HUES48 (cell line): ENCODE results near the gene ATP5F1E.

Source experiments
- H3K27ac ChIP-seq: one replicate; pipeline ENCODE4 v1.7.0; 2013; ENCODE audit warnings: low read depth, low read length, inconsistent platforms
- H3K27me3 ChIP-seq: 2 replicates; pipeline ENCODE4 v1.6.1; 2013; ENCODE audit warnings: mild to moderate bottlenecking, low read length; ENCODE audit not compliant: control insufficient read depth, insufficient read depth
- H3K36me3 ChIP-seq: 2 replicates; pipeline ENCODE4 v1.6.1; 2013; ENCODE audit warnings: low read length; ENCODE audit not compliant: control insufficient read depth, insufficient read depth
- H3K4me1 ChIP-seq: 2 replicates; pipeline ENCODE4 v1.6.1; 2013; ENCODE audit warnings: mild to moderate bottlenecking, low read length; ENCODE audit not compliant: control insufficient read depth, insufficient read depth
- H3K4me3 ChIP-seq: 2 replicates; pipeline ENCODE4 v1.5.1; 2013; ENCODE audit warnings: mild to moderate bottlenecking, low read depth, low read length
- H3K9ac ChIP-seq: 2 replicates; pipeline ENCODE4 v1.6.1; 2013; ENCODE audit warnings: mild to moderate bottlenecking, low read depth, low read length, moderate library complexity
- H3K9me3 ChIP-seq: 2 replicates; pipeline ENCODE4 v1.6.1; 2013; ENCODE audit warnings: low read length; ENCODE audit not compliant: control insufficient read depth, insufficient read depth

Gene ATP5F1E

DNA sequence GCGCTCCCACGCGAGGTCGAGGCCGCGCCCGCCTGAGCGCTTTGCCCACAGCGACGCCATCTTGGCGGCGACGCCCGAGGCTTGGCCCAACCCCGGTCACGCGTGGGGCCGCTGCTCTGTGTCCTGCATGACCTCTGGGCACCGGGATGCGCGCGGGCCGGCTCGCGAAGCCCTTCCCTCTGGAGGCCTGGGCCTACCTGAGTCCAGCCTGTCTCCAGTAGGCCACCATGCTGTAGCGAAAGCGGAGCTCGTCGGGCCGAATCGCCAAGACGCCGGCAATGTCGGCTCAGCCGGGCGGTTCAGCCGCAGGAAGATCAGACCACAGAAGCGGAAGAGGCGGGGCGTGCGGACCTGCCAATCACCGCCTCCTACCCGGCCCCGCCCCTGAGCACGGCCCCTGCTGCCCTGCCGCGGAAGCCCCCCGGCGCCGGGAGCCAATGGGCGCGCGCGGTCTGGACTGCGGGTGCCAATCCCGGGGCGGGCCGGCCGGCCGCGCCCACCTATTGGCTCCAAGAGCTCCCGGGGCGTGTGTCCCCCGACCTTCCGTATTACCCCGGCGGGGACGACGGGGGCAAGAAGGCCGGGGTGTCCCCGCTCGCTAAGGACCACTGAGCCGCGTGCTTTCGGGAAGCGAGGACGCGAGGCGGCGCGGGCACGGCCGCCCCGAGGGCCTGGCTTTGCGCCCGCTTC is at the start of gene ATP5F1E:
ATP5F1E (minus strand) TSS at position 313 of the 690 bp plus-strand sequence; CDS start at position 229, 84 bp downstream.
- H3K27me3 ChIP-seq: peaks cover 47% of the 10 kb centered on the region
- no peaks in the 10 kb centered on the region for H3K9me3 ChIP-seq
- H3K4me3 ChIP-seq: peak within 1 kb of the TSS; percentile 88
- peak within 1 kb of the TSS; percentile 78 for H3K27ac ChIP-seq
- H3K36me3 ChIP-seq: peaks cover 69% of the 10 kb centered on the region
- H3K4me1 ChIP-seq: peaks cover 13% of the 10 kb centered on the region
- peak within 1 kb of the TSS; percentile 92 for H3K9ac ChIP-seq

GRCh38 chr20:59081036-59081435 is 48.9 kb upstream of the ATP5F1E start:
- H3K27me3 ChIP-seq: no peaks in the 10 kb centered on the region
- no peak overlapping the region for H3K27ac ChIP-seq
- no peaks in the 10 kb centered on the region for H3K36me3 ChIP-seq

DNA sequence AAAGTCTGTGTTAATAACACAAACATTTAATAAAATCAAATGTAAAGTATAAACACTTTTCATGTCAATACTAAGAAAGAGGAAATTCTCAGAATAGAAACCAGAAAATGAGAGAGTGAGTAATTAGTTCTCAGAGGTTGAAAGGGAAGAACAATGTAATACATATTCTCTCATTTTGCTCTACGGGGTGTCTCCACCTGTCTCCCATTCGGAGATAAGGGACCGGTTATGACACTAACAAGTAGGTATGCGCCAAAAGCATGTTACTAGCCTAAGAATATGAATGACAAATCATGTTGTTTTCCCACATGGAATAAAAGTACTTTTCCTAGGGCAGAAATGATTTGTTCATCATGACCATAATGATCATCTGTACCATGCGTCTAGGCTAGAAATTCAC is 46.1 kb upstream of the ATP5F1E start:
- H3K27ac ChIP-seq: no peak overlapping the region
- H3K27me3 ChIP-seq: no peaks in the 10 kb centered on the region
- H3K36me3 ChIP-seq: no peaks in the 10 kb centered on the region
- no peaks in the 10 kb centered on the region for H3K9me3 ChIP-seq
- H3K4me3 ChIP-seq: no peak overlapping the region
- no peaks in the 10 kb centered on the region for H3K4me1 ChIP-seq
- no peak overlapping the region for H3K9ac ChIP-seq

More at GRCh38 chr20:59081036-59081435, 48.9 kb upstream of the ATP5F1E start:
- H3K9ac ChIP-seq: no peak overlapping the region
- no peak overlapping the region for H3K4me3 ChIP-seq
- H3K9me3 ChIP-seq: no peaks in the 10 kb centered on the region
- no peaks in the 10 kb centered on the region for H3K4me1 ChIP-seq

- no peak overlapping the region for H3K4me3 ChIP-seq
- no peaks in the 10 kb centered on the region for H3K9me3 ChIP-seq
- no peaks in the 10 kb centered on the region for H3K27me3 ChIP-seq
- no peaks in the 10 kb centered on the region for H3K36me3 ChIP-seq
- no peak overlapping the region for H3K9ac ChIP-seq
- no peak overlapping the region for H3K27ac ChIP-seq
- no peaks in the 10 kb centered on the region for H3K4me1 ChIP-seq
Observed at GRCh38 chr20:59077705-59078104, 45.6 kb upstream of the ATP5F1E start.

GRCh38 chr20:59075934-59076508 is 43.9 kb upstream of the ATP5F1E start:
- no peaks in the 10 kb centered on the region for H3K36me3 ChIP-seq
- H3K9ac ChIP-seq: no peak overlapping the region
- H3K4me3 ChIP-seq: no peak overlapping the region
- no peaks in the 10 kb centered on the region for H3K27me3 ChIP-seq
- H3K9me3 ChIP-seq: no peaks in the 10 kb centered on the region
- H3K4me1 ChIP-seq: no peaks in the 10 kb centered on the region
- no peak overlapping the region for H3K27ac ChIP-seq

DNA sequence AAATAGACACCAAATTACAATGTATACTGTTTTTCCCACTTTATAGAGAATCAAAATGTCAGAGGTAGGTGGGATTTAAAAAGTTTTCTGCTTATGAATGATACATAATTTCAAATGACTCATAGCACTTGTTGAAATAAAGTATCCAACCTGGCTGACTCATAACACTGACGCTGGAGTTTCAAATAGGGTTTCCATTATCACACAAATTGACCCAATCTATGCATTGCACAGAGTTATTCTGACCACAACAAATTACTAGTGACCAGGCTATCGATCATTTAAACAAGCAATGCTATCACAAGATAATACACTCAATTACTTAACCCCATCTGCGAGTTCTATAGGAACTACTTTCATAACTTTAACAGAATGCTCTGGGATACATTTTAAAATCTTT is 42.3 kb upstream of the ATP5F1E start:
- Histone ChIP-seq H3K9ac (no peak overlapping the region), H3K27ac (no peak overlapping the region), H3K9me3 (no peaks in the 10 kb centered on the region), H3K36me3 (no peaks in the 10 kb centered on the region), H3K4me3 (no peak overlapping the region), H3K27me3 (no peaks in the 10 kb centered on the region), H3K4me1 (no peaks in the 10 kb centered on the region)

GRCh38 chr20:59073582-59073981 is 41.4 kb upstream of the ATP5F1E start:
- H3K9me3 ChIP-seq: no peaks in the 10 kb centered on the region
- no peak overlapping the region for H3K9ac ChIP-seq
- no peak overlapping the region for H3K27ac ChIP-seq
- no peaks in the 10 kb centered on the region for H3K27me3 ChIP-seq
- no peaks in the 10 kb centered on the region for H3K36me3 ChIP-seq
- H3K4me3 ChIP-seq: no peak overlapping the region
- H3K4me1 ChIP-seq: no peaks in the 10 kb centered on the region

- no peak overlapping the region for H3K4me3 ChIP-seq
- no peak overlapping the region for H3K9ac ChIP-seq
- H3K9me3 ChIP-seq: no peaks in the 10 kb centered on the region
- H3K27ac ChIP-seq: no peak overlapping the region
- H3K4me1 ChIP-seq: 0 out of 2 replicates have a peak, but pooled peaks cover 3% of the 10 kb centered on the region
- no peaks in the 10 kb centered on the region for H3K36me3 ChIP-seq
- H3K27me3 ChIP-seq: no peaks in the 10 kb centered on the region
Observed at GRCh38 chr20:59071216-59071615, 39.1 kb upstream of the ATP5F1E start.

- H3K36me3 ChIP-seq: no peaks in the 10 kb centered on the region
- no peak overlapping the region for H3K27ac ChIP-seq
- H3K4me1 ChIP-seq: 0 out of 2 replicates have a peak, but pooled peaks cover 3% of the 10 kb centered on the region
- no peak overlapping the region for H3K4me3 ChIP-seq
- H3K9me3 ChIP-seq: no peaks in the 10 kb centered on the region
- H3K9ac ChIP-seq: no peak overlapping the region
- H3K27me3 ChIP-seq: no peaks in the 10 kb centered on the region
Observed at GRCh38 chr20:59069026-59069425, 36.9 kb upstream of the ATP5F1E start.

GRCh38 chr20:59068534-59068933 is 36.4 kb upstream of the ATP5F1E start:
- no peaks in the 10 kb centered on the region for H3K36me3 ChIP-seq
- H3K4me1 ChIP-seq: 0 out of 2 replicates have a peak, but pooled peaks cover 3% of the 10 kb centered on the region
- no peak overlapping the region for H3K4me3 ChIP-seq
- H3K27me3 ChIP-seq: no peaks in the 10 kb centered on the region
- H3K9ac ChIP-seq: no peak overlapping the region
- no peak overlapping the region for H3K27ac ChIP-seq
- H3K9me3 ChIP-seq: no peaks in the 10 kb centered on the region

- no peak overlapping the region for H3K9ac ChIP-seq
- no peaks in the 10 kb centered on the region for H3K9me3 ChIP-seq
- 0 out of 2 replicates have a peak, but pooled peaks cover 3% of the 10 kb centered on the region for H3K4me1 ChIP-seq
- no peak overlapping the region for H3K27ac ChIP-seq
- no peaks in the 10 kb centered on the region for H3K36me3 ChIP-seq
- H3K4me3 ChIP-seq: no peak overlapping the region
- no peaks in the 10 kb centered on the region for H3K27me3 ChIP-seq
Observed at GRCh38 chr20:59064214-59064722, 32.1 kb upstream of the ATP5F1E start.
